Right cardiac atrium (tissue), 5 donors: ENCODE measurements around the gene DCHS2. TPM values are rescaled to one million over a fixed set of nuclear protein-coding genes. Genes with fewer than 3 reads are reported as not detected.

Experiments
- ATAC-seq, 2 donors: fragments of 200-7000 bp; cut with Tn5 transposase; one replicate each; pipeline versions ENCODE4 v1.8.0 to v1.9.1; 2020; ENCODE audit warnings: moderate library complexity in 2 of 2, mild to moderate bottlenecking in 1 of 2
- DNase-seq, 3 donors: peaks; one replicate each; pipeline ENCODE4 v3.0.0-alpha.2; 2020
- H3K27ac ChIP-seq: one replicate; pipeline ENCODE4 v1.5.1; 2013; ENCODE audit warnings: mild to moderate bottlenecking, low read length, control low read depth, moderate library complexity
- H3K27me3 ChIP-seq: one replicate; pipeline ENCODE4 v1.6.1; 2013; ENCODE audit not compliant: control insufficient read depth, insufficient read depth
- H3K4me1 ChIP-seq: one replicate; pipeline ENCODE4 v1.6.1; 2013; ENCODE audit warnings: low read length; ENCODE audit not compliant: control insufficient read depth, insufficient read depth
- H3K4me3 ChIP-seq: one replicate; pipeline ENCODE4 v1.5.1; 2013; ENCODE audit warnings: low read length, control low read depth
- H3K9me3 ChIP-seq: one replicate; pipeline ENCODE4 v1.6.1; 2013; ENCODE audit warnings: low read length; ENCODE audit not compliant: control insufficient read depth
- WGBS: extraction: QIAGEN DNeasy Blood & Tissue Kit; methylation state at CpG from one replicate; pipeline ENCODE4 v1.1.7; 2013; 5-methylcytosine and 5-hydroxymethylcytosine counted together
- intact Hi-C, 4 donors: fragments of 100-400 bp; cut with DNase I; formaldehyde crosslinking; loops; one replicate each; pipeline versions ENCODE4 v1.11.0 to v1.14.0; 2022 to 2023
- polyA plus RNA-seq: library from polyadenylated mRNA; stranded (reverse); fragments of 200-250 nt; gene quantifications from one replicate; pipeline ENCODE4 v1.2.3, GENCODE V29; 2013
- total RNA-seq, 4 donors: library from RNA; stranded (reverse); fragmentation: NEBNext Ultra II Directional; extraction: Animal tissue kit (Norgen Biotek cat#: 25700); gene quantifications; one replicate each; pipeline ENCODE4 v1.2.1, GENCODE V29; 2021
- donor health status: healthy with polysubstance abuse.
- donor health status: DM: no; HTN: yes; CAD: no.
- donor health status: DM: no; HTN: no; CAD: no.
- donor health status: DM: no; HTN: yes; CAD: no; lungs with severe emphysema.
- donor health status: DM: yes; HTN: yes; CAD: no.

Gene DCHS2
- total and polyA plus RNA-seq, 5 donors: not detected

- no peak for ATAC-seq
- intact Hi-C loops: no loop called here
- 78% methylated on average over 5 of the region's 5 CpGs for WGBS
Measured at GRCh38 chr4:154452798-154453346, 38.7 kb downstream of the DCHS2 start.

GRCh38 chr4:154450966-154451365, 40.6 kb downstream of the DCHS2 start:
- no peak overlapping the region for H3K4me3 ChIP-seq
- intact Hi-C loops: no loop called here
- no peaks in the 10 kb centered on the region for H3K27me3 ChIP-seq
- H3K9me3 ChIP-seq: no peaks in the 10 kb centered on the region
- H3K4me1 ChIP-seq: no peaks in the 10 kb centered on the region
- ATAC-seq: no peak
- H3K27ac ChIP-seq: no peak overlapping the region
- DNase-seq: no peak
- 86% methylated on average over 1 of the region's 1 CpG for WGBS

More at GRCh38 chr4:154452798-154453346, 38.7 kb downstream of the DCHS2 start:
- no peak for DNase-seq
- H3K4me1 ChIP-seq: no peaks in the 10 kb centered on the region
- H3K27ac ChIP-seq: no peak overlapping the region
- no peaks in the 10 kb centered on the region for H3K9me3 ChIP-seq
- peaks cover 2% of the 10 kb centered on the region for H3K27me3 ChIP-seq
- no peak overlapping the region for H3K4me3 ChIP-seq

GRCh38 chr4:154444958-154445357, 46.6 kb downstream of the DCHS2 start:
- ATAC-seq (no peak), DNase-seq (no peak)
- Histone ChIP-seq H3K4me1 (no peaks in the 10 kb centered on the region), H3K27ac (no peak overlapping the region), H3K27me3 (no peaks in the 10 kb centered on the region), H3K9me3 (no peaks in the 10 kb centered on the region), H3K4me3 (no peak overlapping the region)
- WGBS: 48% methylated on average over 2 of the region's 2 CpGs
- intact Hi-C loops: no loop called here

GRCh38 chr4:154441982-154442381, 49.6 kb downstream of the DCHS2 start:
- no peaks in the 10 kb centered on the region for H3K27me3 ChIP-seq
- ATAC-seq (no peak), DNase-seq (no peak)
- intact Hi-C loops: no loop called here
- 87% methylated on average over 3 of the region's 3 CpGs for WGBS
- no peak overlapping the region for H3K27ac ChIP-seq
- H3K4me1 ChIP-seq: no peaks in the 10 kb centered on the region
- H3K4me3 ChIP-seq: no peak overlapping the region
- no peaks in the 10 kb centered on the region for H3K9me3 ChIP-seq

GRCh38 chr4:154441124-154441523, 50.5 kb downstream of the DCHS2 start:
- ATAC-seq (no peak), DNase-seq (no peak)
- H3K4me3 ChIP-seq: no peak overlapping the region
- WGBS: 62% methylated on average over 1 of the region's 1 CpG
- intact Hi-C loops: no loop called here
- H3K27ac ChIP-seq: no peak overlapping the region
- H3K9me3 ChIP-seq: no peaks in the 10 kb centered on the region
- H3K4me1 ChIP-seq: no peaks in the 10 kb centered on the region
- H3K27me3 ChIP-seq: no peaks in the 10 kb centered on the region

- no peak for DNase-seq
- Histone ChIP-seq H3K27me3 (no peaks in the 10 kb centered on the region), H3K9me3 (no peaks in the 10 kb centered on the region), H3K4me3 (no peak overlapping the region), H3K27ac (no peak overlapping the region), H3K4me1 (no peaks in the 10 kb centered on the region)
- intact Hi-C loops: no loop called here
- no peak for ATAC-seq
- 14% methylated on average over 1 of the region's 1 CpG for WGBS
Measured at GRCh38 chr4:154439224-154439623, 52.4 kb downstream of the DCHS2 start.

GRCh38 chr4:154435895-154436294, 55.7 kb downstream of the DCHS2 start:
- WGBS: 67% methylated on average over 1 of the region's 1 CpG
- Histone ChIP-seq H3K9me3 (no peaks in the 10 kb centered on the region), H3K4me1 (no peaks in the 10 kb centered on the region), H3K27ac (no peak overlapping the region), H3K4me3 (no peak overlapping the region), H3K27me3 (no peaks in the 10 kb centered on the region)
- DNase-seq (no peak), ATAC-seq (no peak)
- intact Hi-C loops: no loop called here

GRCh38 chr4:154433543-154433942, 58.1 kb downstream of the DCHS2 start:
- ATAC-seq: no peak
- WGBS: 89% methylated on average over 6 of the region's 6 CpGs
- intact Hi-C loops: no loop called here

GRCh38 chr4:154429176-154429575, 62.4 kb downstream of the DCHS2 start:
- 72% methylated on average over 5 of the region's 5 CpGs for WGBS
- H3K27ac ChIP-seq: no peak overlapping the region
- DNase-seq: no peak

More at GRCh38 chr4:154433543-154433942, 58.1 kb downstream of the DCHS2 start:
- Histone ChIP-seq H3K9me3 (no peaks in the 10 kb centered on the region), H3K27ac (no peak overlapping the region), H3K27me3 (no peaks in the 10 kb centered on the region), H3K4me1 (no peaks in the 10 kb centered on the region), H3K4me3 (no peak overlapping the region)
- no peak for DNase-seq

GRCh38 chr4:154427149-154427548, 64.5 kb downstream of the DCHS2 start:
- ATAC-seq: no peak
- intact Hi-C loops: no loop called here
- H3K9me3 ChIP-seq: no peaks in the 10 kb centered on the region
- no peaks in the 10 kb centered on the region for H3K27me3 ChIP-seq
- H3K4me1 ChIP-seq: no peaks in the 10 kb centered on the region
- no peak overlapping the region for H3K4me3 ChIP-seq
- WGBS: 80% methylated on average over 6 of the region's 6 CpGs
- DNase-seq: no peak
- H3K27ac ChIP-seq: no peak overlapping the region

More at GRCh38 chr4:154429176-154429575, 62.4 kb downstream of the DCHS2 start:
- intact Hi-C loops: no loop called here
- Histone ChIP-seq H3K4me3 (no peak overlapping the region), H3K9me3 (no peaks in the 10 kb centered on the region), H3K4me1 (no peaks in the 10 kb centered on the region), H3K27me3 (no peaks in the 10 kb centered on the region)
- ATAC-seq: no peak

- DNase-seq (no peak), ATAC-seq (no peak)
- no peak overlapping the region for H3K4me3 ChIP-seq
- no peak overlapping the region for H3K27ac ChIP-seq
- H3K4me1 ChIP-seq: no peaks in the 10 kb centered on the region
- H3K9me3 ChIP-seq: no peaks in the 10 kb centered on the region
- intact Hi-C loops: no loop called here
- WGBS: 74% methylated on average over 3 of the region's 3 CpGs
- no peaks in the 10 kb centered on the region for H3K27me3 ChIP-seq
Measured at GRCh38 chr4:154425514-154425913, 66.1 kb downstream of the DCHS2 start.
